ENCODE measurements around the gene DNLZ.

Gene DNLZ

GRCh38 chr9:136341769-136342168 is 21.8 kb downstream of the DNLZ start:
- no peak for DNase-seq

GRCh38 chr9:136341042-136341655 is 22.4 kb downstream of the DNLZ start:
- no peak for DNase-seq

- DNase-seq = no peak
These were observed 23.0 kb downstream of the DNLZ start for GRCh38 chr9:136340356-136341041.

- no peak for DNase-seq
These were observed 23.6 kb downstream of the DNLZ start for GRCh38 chr9:136339958-136340310.

GRCh38 chr9:136339173-136339957 is 24.2 kb downstream of the DNLZ start:
- no peak for DNase-seq

- no peak for DNase-seq
These were observed 25.0 kb downstream of the DNLZ start for GRCh38 chr9:136338511-136338910.

GRCh38 chr9:136337416-136338395 is 25.8 kb downstream of the DNLZ start:
- DNase-seq = no peak

GRCh38 chr9:136336881-136337280 is 26.7 kb downstream of the DNLZ start:
- no peak for DNase-seq

GRCh38 chr9:136336156-136336870 is 27.2 kb downstream of the DNLZ start:
- no peak for DNase-seq

GRCh38 chr9:136335296-136336155 is 28.0 kb downstream of the DNLZ start:
- no peak for DNase-seq

- no peak for DNase-seq
These were observed 29.0 kb downstream of the DNLZ start for GRCh38 chr9:136334541-136334940.

GRCh38 chr9:136333486-136333885 is 30.1 kb downstream of the DNLZ start:
- no peak for DNase-seq

GRCh38 chr9:136333045-136333444 is 30.5 kb downstream of the DNLZ start:
- DNase-seq = no peak

- DNase-seq = no peak
These were observed 31.0 kb downstream of the DNLZ start for GRCh38 chr9:136332482-136332983.

- DNase-seq = no peak
These were observed 31.7 kb downstream of the DNLZ start for GRCh38 chr9:136331556-136332481.

- DNase-seq = no peak
These were observed 32.5 kb downstream of the DNLZ start for GRCh38 chr9:136331030-136331429.

- DNase-seq = no peak
These were observed 33.0 kb downstream of the DNLZ start for GRCh38 chr9:136330406-136330990.

GRCh38 chr9:136329636-136330405 is 33.7 kb downstream of the DNLZ start:
- no peak for DNase-seq

GRCh38 chr9:136329211-136329627 is 34.3 kb downstream of the DNLZ start:
- DNase-seq = no peak
